GM12878 (cell line): ENCODE results near the gene KCNJ12.

Source experiments
- CTCF ChIP-seq, 3 experiments: IDR thresholded peaks in 2 of 3; conservative IDR thresholded peaks in 1 of 3; 2 replicates each; pipeline ENCODE4 v1.5.1; 2011; ENCODE audit warnings: low read depth in 3 of 3, low read length in 3 of 3, mild to moderate bottlenecking in 3 of 3, control low read depth in 2 of 3, moderate library complexity in 2 of 3, inconsistent platforms in 1 of 3, mixed read lengths in 1 of 3; ENCODE audit not compliant: control insufficient read depth in 2 of 3, insufficient read depth in 1 of 3; ENCODE audit errors: extremely low read depth in 1 of 3
- MAX ChIP-seq: IDR thresholded peaks from 2 replicates; pipeline ENCODE4 v1.6.1; 2012; ENCODE audit warnings: low read depth, low read length, improper control_type of control experiment
- MXI1 ChIP-seq: fragments of 150-350 bp; IDR thresholded peaks from 2 replicates; pipeline ENCODE4 v1.6.1; 2011; ENCODE audit warnings: low read depth, mild to moderate bottlenecking, inconsistent platforms, low read length, improper control_type of control experiment
- POLR2A ChIP-seq: IDR thresholded peaks from 2 replicates; pipeline ENCODE4 v1.6.1; 2011; ENCODE audit warnings: low read depth, mild to moderate bottlenecking, low read length
- POLR2AphosphoS5 ChIP-seq: IDR thresholded peaks from 2 replicates; pipeline ENCODE4 v1.6.1; 2011; ENCODE audit warnings: mild to moderate bottlenecking, low read length, inconsistent platforms
- RFX5 ChIP-seq: IDR thresholded peaks from 2 replicates; pipeline ENCODE4 v1.6.1; 2011; ENCODE audit warnings: low read depth, low read length, improper control_type of control experiment
- SREBF2 ChIP-seq: IDR thresholded peaks from 2 replicates; pipeline ENCODE4 v1.6.1; 2012; ENCODE audit warnings: mild to moderate bottlenecking, low read length
- SRF ChIP-seq, 2 experiments: IDR thresholded peaks; 2 replicates each; pipeline ENCODE4 v1.6.1; 2011; ENCODE audit warnings: low read depth in 2 of 2, low read length in 2 of 2, mild to moderate bottlenecking in 1 of 2, moderate library complexity in 1 of 2
- SUZ12 ChIP-seq: fragments of 200-600 bp; sonication (generic); IDR thresholded peaks from one replicate; pipeline ENCODE4 v1.6.1; 2018; ENCODE audit warnings: antibody characterized with exemption, mild to moderate bottlenecking; ENCODE audit not compliant: unreplicated experiment
- TF ChIP-seq, protein P1 (sequence below): IDR thresholded peaks from 2 replicates; pipeline ENCODE4 v1.6.1; 2012; ENCODE audit warnings: low read depth, low read length, improper control_type of control experiment

DNA sequence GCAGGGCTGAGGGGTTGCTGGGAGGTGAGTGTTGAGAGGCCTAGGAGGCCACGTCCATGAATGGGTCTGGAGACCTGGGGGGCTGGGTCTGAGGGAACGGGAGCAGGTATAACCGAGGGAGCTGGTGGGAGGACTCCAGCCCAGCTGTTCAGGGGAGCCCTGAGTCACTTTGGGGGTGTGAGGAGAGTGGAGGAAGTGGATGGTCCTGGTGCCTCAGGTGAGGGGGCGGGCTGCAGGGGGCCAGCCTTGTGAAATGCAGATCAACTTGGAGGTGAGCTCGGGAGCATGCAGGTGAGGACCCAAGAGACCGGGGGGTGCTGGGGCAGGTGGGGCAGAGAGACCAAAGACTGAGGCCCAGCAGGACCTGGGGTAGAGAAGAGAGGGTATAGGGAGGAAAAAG, 79.6 kb downstream of the KCNJ12 start:
- TF ChIP-seq SRF (IDR thresholded peaks at IDR 0.05; ENCODE audit: low read depth in 2 of 2, low read length in 2 of 2) (no peak), MXI1 (no peak), RFX5 (no peak), POLR2AphosphoS5 (no peak), SUZ12 (no peak), SREBF2 (no peak), CTCF (IDR thresholded peaks at IDR 0.05 in 2 of 3, conservative IDR thresholded peaks at IDR 0.05 in 1 of 3; ENCODE audit: control insufficient read depth in 2 of 3, extremely low read depth in 1 of 3, insufficient read depth in 1 of 3, low read depth in 3 of 3, low read length in 3 of 3) (no peak), POLR2A (no peak), MAX (no peak)
- TF ChIP-seq, protein P1, sequence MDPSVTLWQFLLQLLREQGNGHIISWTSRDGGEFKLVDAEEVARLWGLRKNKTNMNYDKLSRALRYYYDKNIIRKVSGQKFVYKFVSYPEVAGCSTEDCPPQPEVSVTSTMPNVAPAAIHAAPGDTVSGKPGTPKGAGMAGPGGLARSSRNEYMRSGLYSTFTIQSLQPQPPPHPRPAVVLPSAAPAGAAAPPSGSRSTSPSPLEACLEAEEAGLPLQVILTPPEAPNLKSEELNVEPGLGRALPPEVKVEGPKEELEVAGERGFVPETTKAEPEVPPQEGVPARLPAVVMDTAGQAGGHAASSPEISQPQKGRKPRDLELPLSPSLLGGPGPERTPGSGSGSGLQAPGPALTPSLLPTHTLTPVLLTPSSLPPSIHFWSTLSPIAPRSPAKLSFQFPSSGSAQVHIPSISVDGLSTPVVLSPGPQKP: no peak
